ENCODE measurements around the gene SF3B3.

- TF ChIP-seq EZH2 (IDR thresholded peaks at IDR 0.05; ENCODE audit: borderline replicate concordance, insufficient read depth, low read depth, low read length, poor library complexity, severe bottlenecking): no peak
- TF ChIP-seq CTCF (IDR thresholded peaks at IDR 0.05): no peak
These were observed 78.3 kb downstream of the SF3B3 start for GRCh38 chr16:70601576-70602575.
